LNCAP (cell line): ENCODE results near the gene SERPINB10.

Source experiments
- TF ChIP-seq, protein P1 (sequence below): fragments of 450-650 bp; IDR thresholded peaks from 2 replicates; pipeline ENCODE4 v1.5.1; 2017; ENCODE audit warnings: mild to moderate bottlenecking

The SERPINB10 gene

DNA sequence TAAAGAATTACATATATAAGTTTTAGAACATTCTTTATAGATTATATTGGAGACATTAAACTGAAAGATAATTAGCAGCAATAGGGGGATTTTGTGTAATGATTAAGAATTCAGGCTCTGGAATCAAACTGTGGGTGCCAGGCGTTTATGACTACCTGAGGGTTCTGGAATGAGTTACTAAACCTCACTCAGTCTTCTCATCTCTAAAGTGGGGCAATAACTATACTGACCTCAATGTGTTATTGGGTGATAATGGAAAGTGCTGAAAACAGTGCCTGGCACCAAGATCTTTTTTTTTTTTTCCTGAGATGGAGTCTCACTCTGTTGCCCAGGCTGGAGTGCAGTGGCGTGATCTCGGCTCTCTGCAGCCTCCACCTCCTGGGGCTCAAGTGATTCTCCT is 69.3 kb downstream of the SERPINB10 start:
- TF ChIP-seq, protein P1, sequence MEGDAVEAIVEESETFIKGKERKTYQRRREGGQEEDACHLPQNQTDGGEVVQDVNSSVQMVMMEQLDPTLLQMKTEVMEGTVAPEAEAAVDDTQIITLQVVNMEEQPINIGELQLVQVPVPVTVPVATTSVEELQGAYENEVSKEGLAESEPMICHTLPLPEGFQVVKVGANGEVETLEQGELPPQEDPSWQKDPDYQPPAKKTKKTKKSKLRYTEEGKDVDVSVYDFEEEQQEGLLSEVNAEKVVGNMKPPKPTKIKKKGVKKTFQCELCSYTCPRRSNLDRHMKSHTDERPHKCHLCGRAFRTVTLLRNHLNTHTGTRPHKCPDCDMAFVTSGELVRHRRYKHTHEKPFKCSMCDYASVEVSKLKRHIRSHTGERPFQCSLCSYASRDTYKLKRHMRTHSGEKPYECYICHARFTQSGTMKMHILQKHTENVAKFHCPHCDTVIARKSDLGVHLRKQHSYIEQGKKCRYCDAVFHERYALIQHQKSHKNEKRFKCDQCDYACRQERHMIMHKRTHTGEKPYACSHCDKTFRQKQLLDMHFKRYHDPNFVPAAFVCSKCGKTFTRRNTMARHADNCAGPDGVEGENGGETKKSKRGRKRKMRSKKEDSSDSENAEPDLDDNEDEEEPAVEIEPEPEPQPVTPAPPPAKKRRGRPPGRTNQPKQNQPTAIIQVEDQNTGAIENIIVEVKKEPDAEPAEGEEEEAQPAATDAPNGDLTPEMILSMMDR = no peak

DNA sequence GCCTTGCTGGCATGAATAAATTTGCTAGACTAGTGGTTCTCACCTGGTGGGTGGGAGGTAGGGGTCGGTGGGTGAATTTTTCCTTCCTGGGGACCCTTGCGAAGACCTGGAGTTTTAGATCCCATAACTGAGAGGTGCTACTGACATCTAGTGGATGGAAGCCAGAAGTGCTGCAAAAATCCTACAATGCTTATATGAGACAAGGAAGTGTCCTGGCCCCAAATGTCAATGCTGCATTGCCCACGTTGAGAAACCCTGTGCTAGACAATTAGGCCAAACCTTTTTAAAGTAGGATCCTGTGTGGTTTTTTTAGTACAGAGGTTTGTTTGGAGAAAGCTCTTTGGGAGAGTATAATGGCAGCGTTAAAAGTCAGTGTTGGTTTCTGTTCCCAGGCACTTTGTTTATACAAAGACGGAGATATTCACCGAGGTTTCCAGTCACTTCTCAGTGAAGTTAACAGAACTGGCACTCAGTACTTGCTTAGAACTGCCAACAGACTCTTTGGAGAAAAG is 71.7 kb downstream of the SERPINB10 start:
- TF ChIP-seq, protein P1 = peak; percentile 90

DNA sequence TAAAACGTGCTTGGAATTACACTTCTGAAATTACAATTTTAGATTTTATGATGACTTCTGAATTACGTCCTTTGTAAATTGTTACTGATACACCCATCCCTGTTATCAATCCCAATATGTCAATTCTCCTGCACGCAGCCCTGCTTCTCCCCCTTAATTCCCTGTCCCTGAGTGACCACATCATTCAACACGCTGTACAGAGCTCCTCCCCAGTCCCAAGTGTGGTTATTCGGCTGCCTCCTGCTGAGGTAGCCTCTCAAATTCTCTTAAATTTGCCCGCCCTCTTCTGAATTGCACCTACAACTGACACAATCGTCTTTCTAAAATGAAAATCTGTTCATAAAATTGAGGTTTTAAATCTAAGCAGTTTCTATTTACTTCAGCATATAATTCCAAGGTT is 72.3 kb downstream of the SERPINB10 start:
- TF ChIP-seq, protein P1 = no peak

DNA sequence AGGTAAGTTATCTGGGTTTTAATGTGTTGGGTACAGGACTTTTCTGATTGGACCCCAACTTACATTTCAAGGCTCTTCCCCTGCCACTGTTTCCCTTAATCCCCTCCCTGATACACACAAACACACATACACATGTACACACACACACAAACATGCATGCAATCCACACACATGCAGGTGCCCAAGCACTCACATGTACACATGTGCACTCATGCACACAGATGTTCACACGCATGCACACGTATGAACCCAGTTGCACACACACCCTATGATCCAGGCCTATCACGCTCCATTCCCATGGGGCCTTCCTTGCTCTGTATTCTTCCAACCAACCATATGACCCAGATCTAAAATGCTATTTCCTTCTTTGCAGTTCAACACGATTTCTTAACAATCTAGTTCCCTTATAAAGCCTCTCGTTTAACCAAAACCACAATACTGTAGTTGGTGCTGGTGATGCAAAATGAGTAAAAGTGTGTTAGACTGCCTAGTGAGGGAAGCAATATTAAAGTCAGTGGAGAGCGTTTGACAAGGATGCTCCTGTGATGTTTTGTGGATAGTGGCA is 73.2 kb downstream of the SERPINB10 start:
- TF ChIP-seq, protein P1 = no peak

DNA sequence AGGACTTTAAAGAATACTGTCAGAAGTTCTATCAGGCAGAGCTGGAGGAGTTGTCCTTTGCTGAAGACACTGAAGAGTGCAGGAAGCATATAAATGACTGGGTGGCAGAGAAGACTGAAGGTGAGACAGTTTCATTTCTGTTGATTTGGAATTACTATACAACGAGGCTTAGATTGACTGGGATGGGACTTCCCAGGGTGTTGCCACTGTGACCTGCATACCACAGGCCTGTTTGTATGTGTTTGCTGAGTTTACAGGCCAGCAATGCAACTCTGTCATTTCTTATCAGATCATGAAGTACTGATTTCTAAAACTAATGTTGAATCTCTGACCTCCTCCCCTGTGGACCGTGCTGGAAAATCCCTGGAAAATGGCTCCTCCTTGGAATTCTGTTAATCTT is 74.0 kb downstream of the SERPINB10 start:
- TF ChIP-seq, protein P1 = no peak

DNA sequence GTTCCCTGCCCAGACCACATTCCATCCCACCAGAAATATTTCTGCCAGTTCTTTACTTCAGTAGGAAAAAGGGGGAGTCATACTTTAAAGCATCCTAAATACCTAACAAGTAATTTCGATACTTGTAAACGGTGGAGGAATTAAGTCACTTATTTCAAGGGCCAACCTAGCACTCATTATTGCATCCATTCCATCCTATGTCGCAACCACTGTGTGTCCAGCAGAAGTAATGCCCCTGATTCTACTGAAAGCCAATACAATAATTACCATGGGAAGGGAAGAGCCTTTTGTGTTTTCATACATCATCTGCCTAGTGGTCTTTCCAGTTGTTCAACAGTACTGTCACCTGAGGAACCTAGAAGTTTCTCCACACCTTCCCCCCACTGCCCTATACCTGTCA is 74.6 kb downstream of the SERPINB10 start:
- TF ChIP-seq, protein P1 = no peak
